IPS-NIHi11 (cell line): ENCODE results near the gene CLIC4.
"Not testable (repeated sequence)": the region's sequence is repeated elsewhere in the genome, so short reads cannot be mapped to it uniquely, and the experiment has no call there.

ENCODE experiments used
- DNase-seq: peaks from one replicate; pipeline ENCODE4 v3.0.0; 2012; ENCODE audit warnings: mixed read lengths, low spot score

CLIC4 gene

DNA sequence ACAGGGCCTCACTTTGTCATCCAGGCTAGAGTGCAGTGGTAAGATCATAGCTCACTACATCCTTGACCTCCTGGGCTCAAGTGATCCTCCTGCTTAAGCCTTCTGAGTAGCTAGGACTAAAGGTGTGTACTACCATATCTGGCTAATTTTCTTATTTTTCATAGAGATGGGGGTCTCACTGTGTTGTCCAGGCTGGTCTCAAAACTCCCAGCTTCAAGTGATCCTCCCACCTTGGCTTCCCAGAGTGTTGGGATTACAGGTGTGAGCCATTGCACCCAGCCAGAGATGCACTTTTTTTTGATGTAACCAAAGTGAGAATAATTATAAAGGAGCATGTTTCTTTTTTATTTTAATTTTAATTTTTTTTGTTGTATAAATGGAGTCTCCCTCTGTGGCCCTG lies 28.4 kb downstream of the CLIC4 start:
- DNase-seq = no peak

DNA sequence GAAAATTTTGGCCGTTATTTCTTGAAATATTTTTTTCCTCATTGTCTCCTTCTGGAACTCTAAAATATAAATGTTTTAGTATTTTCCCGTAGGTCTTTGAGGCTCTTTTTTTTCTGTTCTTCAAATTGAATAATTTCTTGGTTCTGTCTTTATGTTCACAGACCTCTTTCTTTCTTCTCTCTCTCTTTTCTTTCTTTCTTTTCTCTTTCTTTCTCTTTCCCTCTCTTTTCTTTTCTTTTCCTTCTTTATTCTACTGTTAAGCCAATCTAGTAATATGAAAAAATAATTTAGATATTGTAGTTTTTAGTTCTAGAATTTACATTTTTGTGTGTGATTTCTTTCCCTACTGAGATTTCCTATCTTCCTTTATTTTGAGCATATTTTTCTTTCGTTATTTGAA lies 30.1 kb downstream of the CLIC4 start:
- no peak for DNase-seq

DNA sequence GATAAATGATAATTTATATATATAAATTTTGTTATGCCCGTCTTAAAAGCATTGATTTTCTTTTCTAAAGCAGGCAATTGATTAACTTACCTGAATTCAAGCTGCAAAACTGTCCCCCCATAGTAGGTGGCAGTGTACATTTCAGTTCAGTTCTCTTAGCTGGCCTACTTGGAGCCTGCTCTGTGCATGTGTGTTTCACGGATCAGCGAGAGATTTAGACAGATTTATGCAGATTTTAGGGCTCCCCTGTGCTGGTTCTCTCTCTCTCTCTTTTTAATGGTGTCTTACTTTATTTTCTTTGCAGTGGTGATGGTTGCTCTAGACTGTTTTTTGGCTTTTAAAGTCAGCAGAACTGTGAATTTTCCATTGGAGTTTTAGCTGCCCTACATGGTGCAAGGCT lies 30.7 kb downstream of the CLIC4 start:
- DNase-seq = no peak

DNA sequence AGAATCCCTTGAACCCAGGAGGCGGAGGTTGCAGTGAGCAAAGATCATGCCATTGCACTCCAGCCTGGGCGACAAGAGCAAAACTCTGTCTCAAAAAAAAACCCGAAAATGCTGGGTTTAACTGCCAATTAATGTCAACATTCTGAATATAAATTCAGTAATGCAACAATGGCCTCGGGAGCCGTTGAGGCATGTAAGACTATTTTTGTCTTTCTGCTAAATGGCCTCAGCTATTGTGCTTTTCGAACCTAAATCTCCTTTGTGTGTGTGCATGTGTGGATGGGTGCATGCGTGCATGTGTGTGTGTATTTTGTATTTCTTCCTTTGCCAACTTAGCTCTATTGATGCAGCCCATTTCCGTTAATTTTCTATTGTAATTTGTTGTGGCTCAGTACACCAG lies 31.6 kb downstream of the CLIC4 start:
- DNase-seq = no peak

DNA sequence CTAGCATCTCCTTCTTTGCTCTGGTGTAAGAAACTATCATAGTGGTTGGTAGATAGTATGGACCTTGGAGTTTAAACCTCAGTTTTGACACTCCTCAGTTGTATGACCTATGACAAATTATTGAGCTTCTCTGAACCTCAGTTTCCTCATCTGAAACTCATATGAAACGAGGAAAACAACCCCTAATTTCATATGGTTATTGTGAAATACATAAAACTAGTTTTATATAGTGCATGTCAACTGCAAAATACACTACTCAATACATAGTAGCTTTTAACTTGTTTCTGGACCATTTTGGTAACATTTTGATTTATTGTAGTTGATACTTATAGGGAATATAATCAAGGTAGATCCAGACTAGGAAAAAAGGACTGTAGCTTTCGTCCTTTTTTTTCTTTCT lies 32.9 kb downstream of the CLIC4 start:
- DNase-seq = no peak

DNA sequence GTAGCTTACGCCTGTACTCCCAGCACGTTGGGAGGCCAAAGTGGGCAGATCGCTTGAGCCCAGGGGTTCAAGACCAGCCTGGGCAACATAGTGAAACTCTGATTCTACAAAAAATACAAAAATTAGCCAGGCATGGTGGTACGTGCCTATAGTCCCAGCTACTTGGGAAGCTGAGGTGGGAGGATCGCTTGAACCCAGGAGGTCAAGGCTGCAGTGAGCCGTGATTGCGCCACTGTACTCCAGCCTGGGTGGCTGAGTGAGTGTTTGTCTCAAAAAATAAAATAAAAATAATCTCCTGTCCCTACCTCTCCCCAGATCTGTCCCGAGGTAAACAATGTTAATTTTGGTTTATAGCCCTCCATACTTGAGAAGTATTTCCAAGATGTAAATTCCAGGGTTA lies 34.0 kb downstream of the CLIC4 start:
- DNase-seq = not testable (repeated sequence)

DNA sequence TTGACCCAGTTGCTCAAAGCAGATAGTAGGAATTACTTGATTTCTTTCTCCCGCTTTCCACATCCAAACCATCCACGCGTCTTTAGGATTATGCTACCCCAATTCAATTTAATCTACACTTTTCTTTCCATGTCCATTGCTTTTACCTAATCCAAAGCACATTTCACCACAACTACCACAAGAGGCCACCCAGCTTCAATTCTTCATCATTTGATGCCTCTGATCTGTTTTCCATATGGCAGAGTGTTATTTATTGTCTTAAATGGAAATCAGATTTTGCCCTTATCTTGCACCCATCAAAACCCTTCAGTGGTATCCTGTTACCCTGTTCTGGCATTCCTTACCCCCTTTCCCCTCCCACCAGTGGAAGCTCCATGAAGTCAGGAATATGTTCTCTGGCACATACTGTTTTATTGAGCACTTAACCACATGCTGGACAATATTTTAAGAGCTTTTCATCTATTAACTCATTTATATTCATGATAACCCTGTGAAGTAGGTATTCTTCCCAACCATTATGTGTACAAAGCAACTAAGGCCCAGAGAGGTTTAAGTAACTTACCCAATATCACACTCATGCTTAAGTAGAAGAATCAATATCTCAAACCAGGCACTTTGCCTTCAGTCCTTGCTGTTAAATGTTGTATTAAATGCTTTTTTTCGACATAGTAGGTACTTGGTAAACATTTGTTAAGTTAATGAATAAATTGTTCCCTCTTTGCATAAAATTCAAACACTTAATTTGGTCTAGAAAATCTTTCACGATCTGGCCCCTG lies 34.6 kb downstream of the CLIC4 start:
- DNase-seq = no peak

DNA sequence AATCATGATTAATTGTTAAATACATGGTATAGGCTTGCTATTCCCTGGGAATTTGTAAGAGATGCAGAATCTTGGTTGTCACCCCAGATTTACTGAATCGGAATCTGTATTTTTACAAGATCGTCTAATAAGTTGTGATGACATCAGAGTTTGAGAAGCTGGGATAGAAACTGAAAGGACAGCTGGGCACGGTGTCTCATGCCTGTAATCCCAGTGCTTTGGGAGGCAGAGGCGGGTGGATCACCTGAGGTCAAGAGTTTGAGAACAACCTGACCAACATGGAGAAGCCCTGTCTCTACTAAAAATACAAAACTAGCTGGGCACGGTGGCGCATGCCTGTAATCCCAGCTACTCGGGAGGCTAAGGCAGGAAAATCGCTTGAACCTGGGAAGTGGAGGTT lies 35.4 kb downstream of the CLIC4 start:
- not testable (repeated sequence) for DNase-seq

DNA sequence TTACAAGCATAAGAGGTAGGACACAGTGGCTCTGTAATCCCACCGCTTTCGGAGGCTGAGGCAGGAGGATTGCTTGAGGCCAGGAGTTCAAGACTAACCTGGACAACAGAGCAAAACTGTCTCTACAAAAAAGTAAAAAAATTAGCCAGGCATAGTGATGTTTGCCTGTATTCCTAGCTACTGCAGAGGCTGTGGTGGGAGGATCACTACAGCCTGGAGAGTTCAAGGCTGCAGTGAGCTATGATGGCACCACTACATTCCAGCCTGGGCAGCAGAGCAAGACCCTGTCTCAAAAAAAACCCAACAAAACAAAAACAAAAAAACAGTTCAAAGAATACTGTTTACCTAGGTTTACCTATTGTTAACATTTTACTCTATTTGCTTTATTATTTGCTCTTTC lies 37.4 kb downstream of the CLIC4 start:
- DNase-seq = no peak

DNA sequence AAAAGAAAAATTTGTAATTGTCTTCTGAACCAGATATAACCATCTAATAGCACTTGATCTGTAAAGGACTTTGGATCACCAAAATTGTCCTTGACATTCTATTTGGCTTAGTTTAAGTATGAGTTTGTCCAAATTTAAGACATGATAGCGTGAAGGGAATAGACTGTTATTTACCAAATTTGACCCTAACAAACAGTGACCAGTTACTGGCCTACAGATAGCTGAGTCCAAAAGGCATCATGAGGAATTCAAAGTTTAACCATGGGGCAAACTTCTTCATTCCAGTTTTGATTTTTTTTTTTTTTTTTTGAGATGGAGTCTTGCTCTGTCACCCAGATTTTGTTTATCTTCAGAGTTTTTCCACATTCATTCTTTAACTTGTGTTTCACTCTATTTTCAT lies 38.5 kb downstream of the CLIC4 start:
- DNase-seq = no peak

DNA sequence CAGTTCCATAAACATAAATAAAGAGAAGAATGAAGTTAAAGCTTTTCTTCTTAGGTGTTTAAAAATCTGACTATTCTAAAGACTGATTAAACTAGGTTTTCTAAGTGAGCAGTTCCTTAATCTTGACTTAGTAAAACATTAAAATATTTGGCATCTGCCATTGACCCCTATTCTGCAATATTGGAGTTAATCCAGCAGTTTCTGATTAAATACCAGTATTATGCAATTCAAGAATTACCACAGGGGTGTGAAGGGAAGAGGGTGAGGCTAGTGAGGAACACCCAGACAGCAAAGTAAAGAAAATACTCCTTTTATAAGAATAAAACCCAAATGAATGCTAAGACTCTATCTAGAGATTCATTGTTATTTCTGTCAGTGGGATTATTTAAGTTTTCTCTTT lies 40.9 kb downstream of the CLIC4 start:
- no peak for DNase-seq

DNA sequence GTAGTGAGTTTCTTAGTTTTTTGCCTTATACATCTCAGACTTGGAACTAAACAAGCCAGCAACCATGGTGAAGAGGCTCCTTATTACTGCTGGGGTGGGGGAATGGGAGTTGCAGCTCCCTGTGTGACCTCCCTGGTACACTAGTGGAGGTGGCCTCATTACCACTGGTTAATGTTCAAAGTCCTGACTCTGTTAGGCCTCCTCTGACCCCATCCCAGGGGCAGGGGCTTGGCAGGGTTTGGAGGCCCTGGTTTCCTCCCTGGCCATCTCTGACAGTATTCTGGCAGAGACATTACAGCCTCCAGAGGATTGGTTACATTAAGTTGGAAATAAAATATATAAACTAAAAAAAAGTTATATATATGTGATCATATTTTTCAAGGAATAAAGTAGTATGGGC lies 45.2 kb downstream of the CLIC4 start:
- no peak for DNase-seq

DNA sequence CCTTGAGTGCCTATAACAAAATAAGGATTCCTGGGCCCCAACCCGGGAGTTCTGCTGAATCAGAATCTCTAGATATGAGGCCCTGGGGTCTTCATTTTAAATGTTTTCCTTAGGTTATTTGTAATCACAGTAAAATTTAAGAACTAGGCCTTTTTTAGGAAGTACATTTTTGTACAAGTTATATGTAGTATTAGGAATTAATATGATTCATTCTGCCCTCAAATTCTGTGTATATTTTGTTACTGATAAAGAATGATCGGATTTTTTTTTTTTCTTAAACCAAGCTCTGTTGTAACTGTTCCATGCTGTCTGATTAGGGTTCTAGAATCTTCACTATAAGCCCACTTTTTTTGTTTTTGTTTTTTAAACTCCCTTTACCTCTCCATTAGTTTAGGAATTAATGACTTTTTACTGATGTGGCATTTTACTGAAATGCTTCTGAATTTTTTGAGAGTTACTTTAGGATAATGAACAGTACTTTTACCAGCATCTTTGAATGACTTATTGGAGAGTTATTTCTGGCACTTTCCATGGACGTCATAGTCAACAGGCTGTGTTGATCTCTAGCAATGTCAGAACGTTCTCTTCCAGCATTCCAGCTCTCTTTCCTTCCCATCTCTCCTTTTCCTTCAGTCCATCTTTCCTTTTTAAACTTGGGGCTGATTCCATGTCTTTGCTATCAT lies 48.3 kb downstream of the CLIC4 start:
- DNase-seq = no peak

DNA sequence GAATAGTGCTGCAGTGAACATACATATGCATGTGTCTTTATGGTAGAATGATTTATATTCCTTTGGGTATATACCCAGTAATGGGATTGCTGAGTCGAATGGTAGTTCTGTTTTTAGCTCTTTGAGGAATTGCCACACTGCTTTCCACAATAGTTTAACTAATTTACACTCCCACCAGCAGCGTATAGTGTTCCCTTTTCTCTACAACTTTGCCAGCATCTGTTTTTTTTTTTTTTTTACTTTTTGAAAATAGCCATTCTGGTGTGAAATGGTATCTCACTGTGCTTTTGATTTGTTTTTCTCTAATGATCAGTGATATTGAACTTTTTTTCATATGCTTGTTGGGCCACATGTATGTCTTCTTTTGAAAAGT lies 48.9 kb downstream of the CLIC4 start:
- not testable (repeated sequence) for DNase-seq

DNA sequence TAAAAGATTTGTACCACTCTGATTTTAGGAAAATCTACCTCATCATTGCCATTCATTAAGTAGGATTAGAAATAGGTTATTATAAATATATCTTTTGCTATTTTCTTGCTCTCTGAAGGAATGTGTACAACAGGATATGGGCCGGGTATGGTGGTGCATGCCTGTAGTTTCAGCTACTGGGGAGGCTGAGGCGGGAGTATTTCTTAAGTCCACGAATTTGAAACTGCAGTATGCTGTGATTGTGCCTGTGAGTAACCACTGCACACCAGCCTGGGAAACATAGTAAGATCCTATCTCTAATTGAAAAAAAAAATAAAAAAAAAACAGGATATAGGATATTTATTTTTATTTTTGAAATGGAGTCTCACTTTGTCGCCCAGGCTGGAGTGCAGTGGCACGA lies 50.0 kb downstream of the CLIC4 start:
- DNase-seq = no peak

DNA sequence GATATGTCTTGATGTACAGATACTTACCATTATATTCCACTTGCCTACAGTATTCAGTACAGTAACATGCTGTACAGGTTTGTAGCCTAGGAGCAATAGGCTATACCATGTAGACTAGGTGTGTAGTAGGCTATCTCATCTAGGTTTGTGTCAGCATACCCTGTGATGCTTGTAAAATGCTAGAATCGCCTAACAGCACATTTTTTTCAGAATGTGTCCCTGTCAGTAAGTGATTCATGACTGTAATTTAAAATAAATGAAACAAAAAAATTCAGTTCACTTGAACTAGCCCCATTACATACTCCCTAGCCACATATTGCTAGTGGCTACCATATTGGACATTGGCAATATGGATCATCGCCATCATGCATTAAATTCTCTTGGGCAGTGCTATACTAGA lies 51.3 kb downstream of the CLIC4 start:
- no peak for DNase-seq

DNA sequence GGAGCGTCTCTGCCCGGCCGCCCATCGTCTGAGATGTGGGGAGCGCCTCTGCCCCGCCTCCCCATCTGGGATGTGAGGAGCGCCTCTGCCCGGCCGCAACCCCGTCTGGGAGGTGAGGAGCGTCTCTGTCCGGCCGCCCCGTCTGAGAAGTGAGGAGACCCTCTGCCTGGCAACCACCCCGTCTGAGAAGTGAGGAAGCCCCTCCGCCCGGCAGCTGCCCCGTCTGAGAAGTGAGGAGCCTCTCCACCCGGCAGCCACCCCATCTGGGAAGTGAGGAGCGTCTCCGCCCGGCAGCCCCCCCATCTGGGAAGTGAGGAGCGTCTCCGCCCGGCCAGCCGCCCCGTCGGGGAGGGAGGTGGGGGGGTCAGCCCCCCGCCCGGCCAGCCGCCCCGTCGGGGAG lies 54.0 kb downstream of the CLIC4 start:
- not testable (repeated sequence) for DNase-seq

DNA sequence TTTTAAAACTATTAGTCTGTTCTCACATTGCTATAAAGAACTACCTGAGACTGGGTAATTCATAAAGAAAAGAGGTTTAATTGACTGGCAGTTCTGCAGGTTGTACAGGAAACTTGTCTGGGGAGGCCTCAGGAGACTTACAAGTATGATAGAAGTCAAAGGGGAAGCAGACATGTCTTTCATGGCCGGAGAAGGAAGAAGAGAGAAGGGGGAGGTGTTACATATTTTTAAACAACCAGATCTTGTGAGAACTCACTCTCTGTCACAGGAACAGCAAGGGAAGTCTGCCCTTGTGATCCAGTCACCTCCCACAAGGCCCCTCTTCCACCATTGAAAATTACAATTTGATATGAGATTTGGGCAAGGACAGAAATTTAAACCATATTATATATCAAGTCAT lies 55.9 kb downstream of the CLIC4 start:
- DNase-seq = no peak

DNA sequence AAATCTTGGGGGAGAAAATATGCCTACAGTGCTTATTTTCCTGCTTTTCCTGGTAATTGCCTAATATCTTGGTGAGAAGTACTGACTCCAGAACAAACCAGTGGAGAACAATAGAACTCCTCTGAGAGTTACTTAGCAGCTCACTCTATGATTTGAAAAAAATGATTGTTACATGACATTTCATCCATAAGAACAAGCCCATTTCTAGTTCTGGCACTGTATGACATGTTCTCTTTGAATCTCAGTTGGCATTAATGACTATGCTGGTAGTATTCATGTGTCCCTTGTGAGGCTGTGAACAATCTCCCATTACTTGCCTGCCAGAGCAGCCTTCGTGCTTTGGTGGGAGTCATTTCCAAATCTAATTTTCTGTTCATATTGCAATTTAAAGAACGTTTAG lies 58.0 kb downstream of the CLIC4 start:
- DNase-seq = no peak

DNA sequence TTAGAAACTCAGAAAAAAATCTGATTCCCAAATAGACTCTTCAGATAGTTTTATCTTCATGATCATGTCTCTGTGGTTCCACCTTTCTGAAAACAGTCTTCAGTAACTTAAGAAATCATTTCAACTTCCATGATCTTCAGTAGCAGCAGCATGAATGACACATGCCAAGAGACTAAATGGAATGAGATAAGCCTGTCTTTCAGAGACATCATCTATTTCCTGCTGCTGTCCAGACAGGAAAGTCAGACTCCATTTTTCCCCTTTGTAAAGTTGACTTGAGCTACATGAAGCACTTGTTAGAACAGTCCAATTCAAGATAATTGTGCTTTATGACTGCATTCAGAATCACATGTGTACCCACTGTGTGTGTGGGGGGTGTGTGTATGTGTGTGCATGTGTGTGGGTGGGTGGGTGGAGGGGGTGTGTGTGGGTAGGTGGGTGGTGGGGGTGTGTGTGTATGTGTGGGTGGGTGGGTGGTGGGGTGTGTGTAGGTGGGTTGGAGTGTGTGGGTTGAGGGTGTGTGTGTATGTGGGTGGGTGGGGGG lies 58.8 kb downstream of the CLIC4 start:
- no peak for DNase-seq

DNA sequence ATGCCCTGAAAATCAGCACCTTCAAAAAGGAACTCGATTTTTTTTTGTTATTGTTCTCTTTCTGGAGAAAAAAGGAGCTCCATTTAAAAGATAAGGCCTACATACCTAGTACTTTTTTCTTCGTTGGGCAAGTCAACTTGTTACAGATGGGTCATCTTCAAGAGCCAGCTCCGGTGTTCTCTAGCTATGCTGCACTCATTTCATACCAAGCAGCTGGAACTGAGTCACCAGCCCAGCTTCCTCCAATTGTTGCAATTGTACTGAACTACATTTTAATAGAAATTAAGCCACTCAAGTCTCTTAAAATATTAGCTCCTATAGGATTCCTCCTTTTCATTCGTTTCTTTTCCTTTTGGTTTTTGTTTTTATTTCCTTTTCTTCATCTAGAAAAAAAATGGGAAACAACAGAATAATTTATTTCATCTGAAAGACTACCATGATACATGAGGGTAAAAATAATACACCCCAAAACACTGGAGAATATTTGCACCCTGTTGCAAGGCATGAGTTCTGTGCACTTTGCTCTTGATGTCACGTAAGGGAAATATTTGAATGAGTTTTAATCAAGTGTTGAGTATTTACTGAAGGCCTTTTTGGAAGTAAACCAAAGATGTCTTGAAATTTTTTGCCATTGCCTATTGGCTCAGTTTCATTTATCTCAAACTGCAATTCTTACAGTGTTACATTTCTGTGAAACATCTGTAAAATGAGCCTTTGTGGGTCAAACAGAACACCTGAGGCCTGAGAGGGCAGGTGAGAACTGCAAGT lies 60.5 kb downstream of the CLIC4 start:
- no peak for DNase-seq

DNA sequence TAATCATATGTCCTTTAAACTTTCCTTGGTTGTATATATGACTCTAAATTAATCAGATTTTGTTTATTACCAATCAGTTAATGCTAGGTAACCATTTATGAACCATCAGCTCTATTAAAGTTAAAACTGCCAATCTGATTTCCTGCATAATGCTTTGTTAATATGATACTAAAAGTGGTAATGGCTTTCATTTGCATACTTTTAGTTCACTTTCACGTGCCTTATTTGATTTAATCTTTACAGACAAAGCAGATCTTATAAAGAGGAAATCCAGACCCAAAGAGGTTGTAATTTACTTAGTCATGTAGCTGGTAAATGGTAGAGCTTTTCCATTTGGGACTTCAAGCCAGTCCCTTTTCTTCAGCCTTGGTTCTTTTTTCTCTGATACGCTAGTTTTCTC lies 61.3 kb downstream of the CLIC4 start:
- no peak for DNase-seq

DNA sequence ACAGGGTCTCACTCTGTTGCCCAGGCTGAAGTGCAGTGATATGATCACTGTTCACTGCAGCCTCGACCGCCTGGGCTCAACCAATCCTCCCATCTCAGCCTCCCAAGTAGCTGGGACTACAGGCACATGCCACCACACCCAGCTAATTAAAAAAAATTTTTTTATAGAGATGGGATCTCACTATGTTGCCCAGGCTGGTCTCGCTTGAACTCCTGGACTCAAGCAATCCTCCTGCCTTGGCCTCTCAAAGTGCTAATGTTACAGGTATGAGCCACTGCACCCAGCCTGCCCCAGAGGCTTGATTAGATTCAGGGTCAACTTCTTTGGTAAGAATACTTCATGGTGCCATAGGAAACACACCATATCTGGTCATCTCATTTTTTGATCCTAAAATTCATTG lies 66.2 kb downstream of the CLIC4 start:
- not testable (repeated sequence) for DNase-seq
